GM12878 (cell line): ENCODE results near the gene NAV1. TPM values are rescaled to one million over a fixed set of nuclear protein-coding genes. Genes with fewer than 3 reads are reported as not detected.
"Not testable (repeated sequence)": the region's sequence is repeated elsewhere in the genome, so short reads cannot be mapped to it uniquely, and the experiment has no call there.

Experiments
- ATAC-seq: fragments of 200-7000 bp; cut with Tn5 transposase; 3 replicates; pipeline ENCODE4 v1.9.1; 2020; ENCODE audit warnings: mild to moderate bottlenecking, moderate library complexity
- BruUV-seq: library from RNA; stranded (reverse); fragments of 400-500 nt; replicated peaks from 2 replicates; lab custom pipeline; 2021; lab: Mats Ljungman, UMichigan
- CTCF ChIA-PET: fragments of 300-600 bp; sonication (Branson Sonifier 250); formaldehyde crosslinking; extraction: SDS; loops from one replicate; lab custom pipeline; 2021; ENCODE audit warnings: inconsistent platforms; lab: Yijun Ruan, JAX
- POLR2A ChIA-PET: fragments of 350-600 bp; formaldehyde crosslinking; extraction: SDS; loops from one replicate; lab custom pipeline; 2021; ENCODE audit warnings: inconsistent platforms; lab: Charles Lee
- RAD21 ChIA-PET: fragments of 300-600 bp; sonication (Branson Sonifier 250); formaldehyde crosslinking; loops from one replicate; lab custom pipeline; 2023; ENCODE audit warnings: antibody characterized with exemption; ENCODE audit not compliant: unreplicated experiment; lab: Charles Lee
- SMC1A ChIA-PET: fragments of 300-600 bp; sonication (Branson Sonifier 250); formaldehyde crosslinking; loops from one replicate; lab custom pipeline; 2023; ENCODE audit not compliant: unreplicated experiment, uncharacterized antibody; lab: Charles Lee
- DNase-seq: peaks from one replicate; pipeline ENCODE4 v3.0.0-alpha.2; 2011; ENCODE audit warnings: low read depth, low spot score
- FAIRE-seq: peaks from 3 replicates; lab custom pipeline; 2011; peaks lifted over from hg19 to GRCh38; lab: Jason Lieb, UNC
- H2AFZ ChIP-seq: 2 replicates; pipeline ENCODE4 v1.6.0; 2011; ENCODE audit warnings: low read depth, low read length, control low read depth; ENCODE audit not compliant: control insufficient read depth
- H3K27ac ChIP-seq: 2 replicates; pipeline ENCODE4 v1.5.1; 2011; ENCODE audit warnings: control low read depth; ENCODE audit not compliant: control insufficient read depth, insufficient read depth
- H3K27me3 ChIP-seq, 2 experiments: replicated peaks in 1 of 2; 2 replicates each; pipeline versions ENCODE4 v1.6.0 to v1.6.1; 2011; ENCODE audit warnings: low read length in 1 of 2; ENCODE audit not compliant: control insufficient read depth in 2 of 2, insufficient read depth in 2 of 2
- H3K36me3 ChIP-seq, 2 experiments: 2 replicates each; pipeline ENCODE4 v1.5.1; 2011; ENCODE audit warnings: low read length in 1 of 2; ENCODE audit not compliant: control insufficient read depth in 2 of 2, insufficient read depth in 2 of 2
- H3K4me1 ChIP-seq: 2 replicates; pipeline ENCODE4 v1.6.1; 2011; ENCODE audit warnings: mild to moderate bottlenecking, low read length, moderate library complexity, mixed read lengths; ENCODE audit not compliant: control insufficient read depth, insufficient read depth
- H3K4me2 ChIP-seq: 2 replicates; pipeline ENCODE4 v1.6.0; 2011; ENCODE audit warnings: control low read depth; ENCODE audit not compliant: control insufficient read depth, insufficient read depth
- H3K4me3 ChIP-seq: fragments of 200-600 bp; sonication (generic); 2 replicates; pipeline ENCODE4 v1.5.1; 2016
- H3K79me2 ChIP-seq: 2 replicates; pipeline ENCODE4 v1.6.0; 2011; ENCODE audit warnings: low read length; ENCODE audit not compliant: control insufficient read depth, insufficient read depth
- H3K9ac ChIP-seq: 2 replicates; pipeline ENCODE4 v1.8.0; 2011; ENCODE audit warnings: low read length, control low read depth, mixed read lengths; ENCODE audit not compliant: control insufficient read depth, insufficient read depth
- H3K9me3 ChIP-seq: replicated peaks from 3 replicates; pipeline ENCODE4 v1.5.1; 2011; ENCODE audit warnings: mild to moderate bottlenecking, low read length; ENCODE audit not compliant: control insufficient read depth, insufficient read depth
- H4K20me1 ChIP-seq: 2 replicates; pipeline ENCODE4 v1.6.0; 2011; ENCODE audit not compliant: control insufficient read depth, insufficient read depth
- BRCA1 ChIP-seq: IDR thresholded peaks from 2 replicates; pipeline ENCODE4 v1.6.1; 2011; ENCODE audit warnings: low read depth, low read length, improper control_type of control experiment
- EGR1 ChIP-seq, 2 experiments: IDR thresholded peaks; 1 replicate in 1 of 2; 2 replicates in 1 of 2; pipeline ENCODE4 v1.6.1; 2011 to 2012; ENCODE audit warnings: low read depth in 2 of 2, low read length in 2 of 2, borderline replicate concordance in 1 of 2, mild to moderate bottlenecking in 1 of 2, moderate library complexity in 1 of 2
- FOS ChIP-seq: IDR thresholded peaks from 3 replicates; pipeline ENCODE4 v1.6.1; 2011; ENCODE audit warnings: borderline replicate concordance; ENCODE audit not compliant: insufficient read length; ENCODE audit errors: extremely low read depth
- HDAC6 ChIP-seq: fragments of 200-600 bp; sonication (generic); IDR thresholded peaks from one replicate; pipeline ENCODE4 v1.8.0; 2017; ENCODE audit warnings: antibody characterized with exemption; ENCODE audit not compliant: unreplicated experiment
- JUNB ChIP-seq: IDR thresholded peaks from 2 replicates; pipeline ENCODE4 v1.6.1; 2016; ENCODE audit warnings: antibody characterized with exemption, mild to moderate bottlenecking
- MEF2A ChIP-seq: IDR thresholded peaks from 2 replicates; pipeline ENCODE4 v1.6.1; 2011; ENCODE audit warnings: low read depth, mild to moderate bottlenecking, low read length, moderate library complexity; ENCODE audit not compliant: insufficient read depth
- MTA3 ChIP-seq: IDR thresholded peaks from 2 replicates; pipeline ENCODE4 v1.6.1; 2012; ENCODE audit warnings: low read length, inconsistent platforms, borderline replicate concordance
- NR2C2 ChIP-seq: IDR thresholded peaks from 2 replicates; pipeline ENCODE4 v1.6.1; 2011; ENCODE audit warnings: borderline replicate concordance, low read depth; ENCODE audit not compliant: control insufficient read depth, insufficient read length
- RB1 ChIP-seq: fragments of 450-650 bp; formaldehyde crosslinking; IDR thresholded peaks from 2 replicates; pipeline ENCODE4 v1.6.1; 2017; ENCODE audit warnings: mild to moderate bottlenecking, borderline replicate concordance
- SMC3 ChIP-seq: IDR thresholded peaks from 2 replicates; pipeline ENCODE4 v1.6.1; 2011; ENCODE audit warnings: low read length, improper control_type of control experiment, borderline replicate concordance
- SP1 ChIP-seq: IDR thresholded peaks from one replicate; pipeline ENCODE4 v1.6.1; 2011; ENCODE audit warnings: low read depth, low read length
- YBX1 ChIP-seq: fragments of 450-650 bp; IDR thresholded peaks from 2 replicates; pipeline ENCODE4 v1.6.1; 2016; ENCODE audit warnings: antibody characterized with exemption
- ZNF207 ChIP-seq: fragments of 450-650 bp; IDR thresholded peaks from 2 replicates; pipeline ENCODE4 v1.6.1; 2014; ENCODE audit warnings: antibody characterized with exemption, mild to moderate bottlenecking, borderline replicate concordance
- ZNF622 ChIP-seq: fragments of 450-650 bp; IDR thresholded peaks from 2 replicates; pipeline ENCODE4 v1.6.1; 2017; ENCODE audit warnings: mild to moderate bottlenecking, inconsistent platforms
- WGBS: methylation state at CpG from one replicate; pipeline ENCODE4 v1.1.6; 2016; ENCODE audit warnings: low lambda C conversion rate; ENCODE audit not compliant: insufficient replicate concordance, insufficient coverage; ENCODE audit errors: missing lambda C conversion rate; 5-methylcytosine and 5-hydroxymethylcytosine counted together
- in situ Hi-C: fragments of 300-500 bp; cut with MboI; formaldehyde crosslinking; loops from 9 replicates; pipeline ENCODE4 v1.14.3; 2018; ENCODE audit warnings: mixed read lengths
- intact Hi-C: fragments of 100-400 bp; cut with micrococcal nuclease; formaldehyde crosslinking; loops from one replicate; pipeline ENCODE4 v1.14.2; 2022; ENCODE audit not compliant: unreplicated experiment
- polyA plus RNA-seq, 11 experiments: library from polyadenylated mRNA; depleted of rRNA in 4 of 11; unstranded in 6 of 11; stranded (reverse) in 5 of 11; fragments of >200 nt; fragmentation: Nextera tagmentation in 4 of 11; fragmentation: Illumina TruSeq in 1 of 11; extraction: Ambion mirVana in 4 of 11; extraction: Trizol in 1 of 11; gene quantifications; 1 replicate in 1 of 11; 2 replicates in 10 of 11; pipeline versions ENCODE4 v1.2.1 to v1.2.3, GENCODE V29; 2011 to 2016; ENCODE audit warnings: inconsistent platforms in 2 of 11, missing spikeins in 2 of 11, low read depth in 1 of 11
- total RNA-seq, 4 experiments: library from RNA; depleted of rRNA in 3 of 4; stranded (reverse); fragments of >200 nt in 3 of 4; fragmentation: Illumina TruSeq in 1 of 4; extraction: Trizol in 1 of 4; gene quantifications; 2 replicates each; pipeline versions ENCODE4 v1.2.1 to v1.2.3, GENCODE V29; 2013 to 2021

The NAV1 gene
- total and polyA plus RNA-seq, 10 of the 15 experiments (the other 5 are each of a cell fraction or from before 2014, with no cell fraction given), result 0.04 to 1.3 (median 0.36) TPM

GRCh38 chr1:201517631-201518030 lies 21.3 kb upstream of the NAV1 start (continued):
- TF ChIP-seq SP1 (no peak), HDAC6 (no peak), EGR1 (IDR thresholded peaks at IDR 0.05; ENCODE audit: borderline replicate concordance in 1 of 2, low read depth in 2 of 2, low read length in 2 of 2) (no peak), ZNF207 (no peak), MEF2A (no peak)

- no peaks in the 10 kb centered on the region for H3K4me1 ChIP-seq
- H3K4me3 ChIP-seq, result no peak overlapping the region
- no peaks in the 10 kb centered on the region for H3K79me2 ChIP-seq
- no peaks in the 10 kb centered on the region for H3K36me3 ChIP-seq
- H2AFZ ChIP-seq, result no peak overlapping the region
- ATAC-seq (no peak), DNase-seq (no peak), FAIRE-seq (no peak)
- H3K27ac ChIP-seq, result no peak overlapping the region
- no peaks in the 10 kb centered on the region for H3K9me3 ChIP-seq
- 89% methylated on average over 5 of the region's 5 CpGs for WGBS
- H3K27me3 ChIP-seq, result no peaks in the 10 kb centered on the region
- in situ Hi-C loops (no loop called here), intact Hi-C loops (loop anchor here (10.0 kb wide), 1 partner anchor 263 kb away; no protein-coding TSS in a partner anchor)
- ChIA-PET SMC1A (interaction anchor here (1.2 kb wide), 1 partner anchor 70 kb away, joined by 4 read pairs; no protein-coding TSS in a partner anchor), RAD21 (no interaction called here), POLR2A (no interaction called here), CTCF (interaction anchor here (10.7 to 11.2 kb wide), 2 partner anchors 34 to 68 kb away, joined by 309 to 814 read pairs; no protein-coding TSS in a partner anchor)
- BruUV-seq, result no TSS peak
- H3K9ac ChIP-seq, result no peak overlapping the region
- peaks cover 3% of the 10 kb centered on the region; the same call in 1 of the 2 replicates for H4K20me1 ChIP-seq
- H3K4me2 ChIP-seq, result no peak overlapping the region
- TF ChIP-seq YBX1, result no peak
- no peak for TF ChIP-seq SP1
- no peak for TF ChIP-seq RB1
- no peak for TF ChIP-seq ZNF622
- TF ChIP-seq JUNB, result no peak
- no peak for TF ChIP-seq FOS
- TF ChIP-seq MTA3, result no peak
- TF ChIP-seq BRCA1, result no peak
- TF ChIP-seq SMC3, result no peak
- TF ChIP-seq NR2C2, result no peak
Observed at GRCh38 chr1:201518071-201518470, 20.9 kb upstream of the NAV1 start.

- ATAC-seq, intact Hi-C loops, H4K20me1 ChIP-seq, H3K27me3 ChIP-seq, SMC1A ChIA-PET, H2AFZ ChIP-seq, in situ Hi-C loops, H3K9me3 ChIP-seq, CTCF ChIA-PET, H3K4me3 ChIP-seq, RAD21 ChIA-PET, H3K9ac ChIP-seq, DNase-seq, FAIRE-seq, H3K4me2 ChIP-seq, BruUV-seq, H3K4me1 ChIP-seq, H3K27ac ChIP-seq, H3K36me3 ChIP-seq, POLR2A ChIA-PET, H3K79me2 ChIP-seq: not testable (repeated sequence)
- WGBS, result 75% methylated on average over 14 of the region's 14 CpGs
Observed at GRCh38 chr1:201520046-201520575, 18.8 kb upstream of the NAV1 start.
